Left forelimb (tissue), 1 donor: ENCODE results near the gene BDH1.

Source experiments
- DNase-seq: peaks from one replicate; pipeline ENCODE4 v3.0.0-alpha.2; 2018; ENCODE audit warnings: low spot score

Gene BDH1

DNA sequence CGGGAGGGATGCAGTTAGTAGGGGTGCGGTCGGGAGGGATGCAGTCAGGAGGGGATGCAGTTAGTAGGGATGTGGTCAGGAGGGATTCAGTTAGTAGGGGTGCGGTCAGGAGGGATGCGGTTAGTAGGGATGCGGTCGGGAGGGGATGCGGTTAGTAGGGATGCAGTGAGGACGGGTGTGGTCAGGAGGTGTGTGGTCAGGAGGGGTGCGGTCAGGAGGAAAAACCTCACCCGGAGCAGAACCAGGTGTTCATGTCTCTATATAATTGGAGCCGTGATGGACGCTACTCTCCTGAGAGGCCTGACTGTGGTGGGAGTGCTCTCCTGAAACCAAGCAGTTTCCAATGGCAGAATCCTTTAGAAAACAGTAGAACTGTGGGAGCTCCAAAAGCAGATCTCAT lies 95.8 kb downstream of the BDH1 start:
- DNase-seq = no peak
